ENCODE data around the gene KIRREL3.
A peak's percentile ranks its signal among the peaks of the same experiment; 100 is the strongest.

Gene KIRREL3

DNA sequence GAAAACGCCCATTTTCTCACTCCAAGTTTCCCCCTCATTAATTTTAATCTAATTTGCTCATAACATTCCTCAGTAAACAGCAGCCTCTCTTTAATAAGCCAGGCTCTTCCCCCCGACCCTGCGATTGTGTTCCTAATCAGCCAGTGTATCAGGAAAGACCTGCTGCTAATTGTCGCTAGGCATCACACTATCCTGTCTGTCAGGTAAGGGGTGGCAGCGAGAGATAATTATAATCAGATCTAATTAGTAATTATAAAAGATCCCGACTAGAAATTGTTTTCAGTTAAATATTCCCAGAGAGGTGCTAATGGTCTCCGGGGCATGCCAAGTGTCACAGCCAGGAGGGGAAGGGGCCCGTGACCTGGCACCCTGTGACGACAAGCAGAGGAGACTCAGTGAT lies 502.3 kb downstream of the KIRREL3 start:
- FAIRE-seq = no peak

DNA sequence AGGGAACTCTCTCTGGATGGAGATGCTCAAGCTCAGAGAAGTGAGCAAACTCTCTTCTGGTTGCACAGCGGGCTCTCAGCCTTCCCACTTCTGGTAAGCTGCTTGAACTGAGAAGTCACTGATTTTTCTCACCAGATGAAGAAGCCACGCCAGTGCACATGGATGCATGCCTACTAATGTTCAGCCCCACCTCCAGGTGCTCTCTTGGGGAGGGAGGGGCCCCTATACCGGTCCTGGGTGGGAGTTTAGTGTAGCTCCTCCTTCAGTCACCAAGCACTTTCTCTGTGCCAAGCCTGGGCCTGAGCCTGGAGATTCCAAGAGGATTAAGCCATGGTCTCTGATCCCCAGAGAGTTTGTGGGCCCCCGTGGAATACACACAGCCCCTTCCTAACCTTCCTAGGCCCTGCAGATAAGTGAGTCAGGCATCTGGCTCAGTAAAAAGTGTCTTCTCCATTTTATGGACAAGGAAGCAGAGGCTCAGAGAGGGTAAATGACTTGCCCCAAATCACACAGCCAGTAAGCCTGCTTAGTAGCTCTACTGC lies 502.9 kb downstream of the KIRREL3 start:
- FAIRE-seq = no peak

DNA sequence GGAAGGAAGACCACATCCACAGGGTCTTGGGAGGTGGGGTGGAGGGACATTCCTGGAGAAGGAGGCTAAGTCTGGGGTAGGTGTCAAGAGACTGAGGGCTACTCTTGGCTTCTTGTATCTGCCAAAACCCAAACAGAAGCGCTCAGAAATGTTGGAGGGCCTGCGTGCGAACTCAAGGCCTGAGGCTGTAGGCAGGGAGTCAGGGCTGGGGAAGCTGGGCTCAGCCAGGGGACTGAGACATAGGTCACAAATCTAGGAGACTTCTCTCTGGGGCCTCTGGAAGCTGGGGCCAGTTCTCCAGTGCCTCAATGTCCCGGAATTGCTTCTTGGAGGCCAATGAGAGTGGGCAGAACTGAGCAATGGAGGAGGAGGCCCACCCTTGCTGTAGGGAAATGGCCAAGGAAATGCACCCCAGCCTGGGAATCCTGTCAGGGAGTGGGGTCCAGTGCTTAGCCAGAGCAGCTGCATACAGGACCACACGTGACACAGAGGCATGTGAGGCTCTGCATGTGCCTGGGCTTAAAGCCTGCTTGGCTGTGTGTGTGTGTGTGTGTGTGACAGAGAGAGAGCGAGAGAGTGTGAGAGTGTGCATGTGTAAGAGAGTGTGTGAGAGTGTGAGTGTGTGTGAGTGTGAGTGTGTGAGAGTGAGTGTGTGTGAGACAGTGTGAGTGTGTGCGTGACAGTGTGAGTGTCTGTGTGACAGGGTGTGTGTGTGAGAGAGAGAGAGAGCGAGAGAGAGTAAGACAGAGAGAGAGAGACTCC lies 503.8 kb downstream of the KIRREL3 start:
- no peak for FAIRE-seq

DNA sequence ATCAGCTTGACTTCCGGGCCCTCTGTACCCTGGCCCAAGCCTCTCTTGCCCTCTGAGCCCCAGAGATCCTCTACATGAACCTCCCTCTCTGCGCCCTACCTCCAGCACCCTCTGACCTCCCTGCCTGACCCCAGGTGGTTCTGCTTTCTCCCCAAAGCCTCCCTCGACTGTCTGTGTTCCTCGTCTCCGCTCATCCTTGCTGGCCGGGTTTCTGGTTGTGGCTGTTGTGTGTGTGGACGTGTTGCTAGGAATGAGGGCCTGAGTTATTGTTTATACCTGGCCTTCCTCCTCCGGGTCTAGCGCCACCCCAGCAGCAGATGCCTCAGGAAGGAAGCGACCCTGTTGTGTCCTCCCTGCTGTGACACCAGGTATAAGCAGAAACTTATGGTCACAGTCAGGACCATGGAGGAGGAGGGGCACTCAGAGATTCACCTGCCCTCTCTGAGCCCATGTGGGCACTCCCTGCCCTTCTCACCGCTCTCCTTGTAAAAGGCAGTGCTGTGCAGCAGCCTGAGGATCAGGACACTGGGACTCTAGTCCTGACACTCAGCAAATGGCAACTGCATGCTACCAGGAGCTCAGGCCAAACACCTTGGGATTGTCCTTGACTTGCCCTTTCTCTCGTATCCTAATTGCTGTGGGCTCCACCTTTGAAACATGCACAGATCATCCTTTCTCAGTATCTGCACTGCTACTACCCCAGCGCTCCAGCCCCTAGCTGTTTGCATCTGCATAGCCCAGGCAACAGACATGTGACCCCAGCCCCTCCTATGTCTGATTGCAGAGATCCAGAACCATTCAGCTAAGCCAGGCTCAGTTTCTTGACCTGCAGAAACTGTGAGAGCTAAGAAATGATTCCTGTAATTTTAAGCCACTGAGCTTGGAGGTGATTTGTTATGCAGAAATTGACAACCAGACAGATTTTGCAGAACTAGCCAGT lies 505.0 kb downstream of the KIRREL3 start:
- no peak for FAIRE-seq

DNA sequence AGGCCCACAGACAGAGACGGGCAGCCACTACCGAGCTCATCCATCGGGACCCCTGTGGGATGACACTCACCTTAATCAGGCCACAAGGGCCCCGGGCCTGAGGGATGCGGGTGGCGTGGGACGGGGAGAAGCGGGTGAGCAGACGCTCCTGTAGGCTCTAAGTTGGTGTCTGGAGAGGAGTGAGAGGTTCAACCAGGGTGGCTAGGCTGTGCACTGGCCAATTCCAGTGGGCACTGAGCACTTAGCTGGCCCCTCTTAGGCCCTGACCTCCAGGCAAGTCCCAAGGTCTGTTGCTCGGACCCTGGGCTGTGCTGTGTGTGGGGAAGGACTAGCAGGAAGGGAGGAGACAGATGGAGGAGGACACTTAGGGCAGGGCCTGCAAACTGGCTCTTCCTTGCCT lies 505.7 kb downstream of the KIRREL3 start:
- no peak for FAIRE-seq

DNA sequence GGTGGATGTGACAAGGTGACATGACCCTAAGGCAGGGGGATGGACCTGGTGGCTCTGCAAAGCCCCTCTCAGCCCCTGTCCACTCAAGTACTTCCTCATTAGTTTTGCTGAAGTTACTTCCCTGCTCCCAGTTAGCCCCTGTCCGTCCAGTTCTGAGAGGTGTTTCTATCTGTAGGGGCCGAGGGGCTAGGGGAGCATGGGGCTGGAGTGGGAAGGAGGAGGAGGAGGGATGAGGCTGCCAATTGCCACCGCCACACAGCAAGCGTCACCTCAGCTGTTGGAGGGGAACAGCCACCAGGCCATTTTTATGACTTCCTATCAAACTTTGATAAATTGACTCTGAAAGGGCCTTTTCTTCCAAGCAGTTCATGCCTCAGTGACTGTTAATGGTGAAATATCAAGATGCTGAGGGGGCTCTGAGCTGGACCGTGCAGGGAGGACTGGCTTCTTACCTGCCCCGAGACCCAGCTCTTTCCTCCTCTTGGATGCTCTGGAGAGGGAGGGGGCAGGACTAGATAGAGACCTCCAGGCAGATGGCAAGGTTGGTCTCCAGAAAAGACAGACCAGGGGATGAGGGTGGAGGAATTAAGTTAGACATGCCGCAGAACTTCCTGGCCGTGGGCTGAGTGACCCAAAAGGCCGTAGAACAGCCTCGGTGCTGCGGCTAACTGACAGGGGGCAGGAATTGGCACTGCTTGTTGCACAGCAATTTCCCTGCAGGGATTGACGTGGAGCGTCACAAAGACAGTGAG lies 508.1 kb downstream of the KIRREL3 start:
- FAIRE-seq = no peak

DNA sequence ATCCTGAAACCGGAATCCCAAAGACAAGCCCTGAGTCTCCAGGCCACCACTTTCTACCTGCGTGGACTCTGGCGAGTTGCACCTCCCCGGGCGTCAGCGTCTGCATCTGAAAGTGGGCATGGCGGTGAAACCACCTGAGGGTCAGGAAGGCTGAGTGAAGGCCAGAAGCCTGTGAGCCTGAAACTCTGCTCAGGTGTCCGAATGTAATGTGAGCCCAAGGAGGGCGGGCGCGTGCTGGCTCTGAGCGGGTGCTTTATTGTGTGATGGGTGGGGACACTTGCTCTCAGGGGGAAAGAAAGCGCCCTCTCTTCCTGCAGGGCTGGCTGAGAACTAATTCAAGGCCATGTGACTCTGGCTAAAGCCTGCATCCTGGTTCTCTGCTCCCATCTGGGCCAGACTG lies 509.5 kb downstream of the KIRREL3 start:
- FAIRE-seq = no peak

DNA sequence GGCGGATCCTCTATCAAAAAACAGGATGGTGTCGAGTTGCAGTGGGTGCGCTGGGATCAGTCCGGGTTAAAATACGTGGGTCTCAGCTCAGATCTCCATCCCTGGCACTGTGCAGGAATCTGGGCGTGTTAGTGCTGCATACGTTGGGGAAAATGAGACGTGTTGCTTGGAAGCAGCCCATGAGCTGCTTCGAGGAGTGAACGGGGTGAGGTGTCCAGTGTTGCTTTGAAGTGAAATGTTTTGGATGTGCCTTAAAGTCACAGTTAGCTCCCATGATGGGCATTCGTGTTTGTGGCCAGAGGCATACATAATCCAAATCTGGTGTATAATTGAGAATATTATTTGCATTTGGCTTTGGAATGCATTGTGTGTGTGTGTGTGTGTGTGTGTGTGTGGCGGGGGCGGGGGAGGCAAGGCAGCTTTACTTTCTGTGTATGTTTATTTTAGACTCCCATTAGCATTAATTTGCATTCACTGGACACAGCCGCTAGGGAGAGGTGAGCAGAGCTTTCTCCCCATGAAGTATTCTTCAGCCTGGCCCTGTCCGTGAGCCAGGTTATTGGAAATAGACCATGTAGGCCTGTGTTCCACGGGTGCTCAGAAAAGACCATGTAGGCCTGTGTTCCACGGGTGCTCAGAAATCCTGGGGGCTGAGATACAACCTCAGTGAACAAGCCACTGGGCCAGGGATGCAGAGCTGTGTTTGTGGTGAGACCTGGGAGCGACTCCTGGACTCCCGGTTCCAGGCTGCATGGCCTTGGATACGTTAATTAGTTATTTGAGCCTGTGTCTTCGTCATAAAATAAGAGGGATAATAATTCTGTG lies 510.5 kb downstream of the KIRREL3 start:
- FAIRE-seq = no peak

DNA sequence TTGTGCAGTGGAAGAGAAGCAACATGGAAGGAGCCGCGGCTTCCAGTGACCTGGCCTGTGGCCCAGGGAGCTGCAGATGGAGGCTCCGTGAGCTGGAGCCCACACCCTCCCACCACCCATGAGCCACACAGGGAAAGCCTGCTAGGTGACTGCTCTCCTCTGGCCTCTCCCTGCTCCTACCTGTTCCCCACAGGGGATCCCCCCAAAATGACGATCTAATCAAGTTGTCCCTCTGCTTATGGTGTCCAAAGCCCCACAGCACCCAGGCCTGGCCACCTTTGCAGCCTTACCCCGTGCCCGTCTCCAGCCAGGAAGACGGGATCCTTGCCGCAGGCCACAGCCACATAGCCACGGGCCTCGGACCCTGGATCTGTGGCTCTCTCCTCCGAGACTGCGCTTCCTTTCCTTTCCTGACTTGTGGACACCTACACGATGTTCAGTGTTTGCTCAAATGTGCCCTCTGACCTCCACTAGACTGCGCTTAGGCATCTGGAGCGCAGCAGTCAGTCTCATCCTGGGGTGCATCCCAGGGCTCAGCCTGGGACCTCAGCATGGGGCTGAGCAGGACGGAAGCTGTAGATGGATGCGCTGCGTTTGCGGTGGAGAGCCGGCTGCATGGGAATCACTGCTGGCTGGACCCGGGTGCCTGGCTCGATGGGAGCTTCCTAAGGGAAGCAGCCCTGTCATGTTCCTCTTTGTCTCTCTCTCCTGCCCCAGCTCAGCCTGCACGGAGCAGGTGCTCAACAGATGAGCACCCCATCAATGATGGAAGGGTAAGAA lies 511.8 kb downstream of the KIRREL3 start:
- no peak for FAIRE-seq

DNA sequence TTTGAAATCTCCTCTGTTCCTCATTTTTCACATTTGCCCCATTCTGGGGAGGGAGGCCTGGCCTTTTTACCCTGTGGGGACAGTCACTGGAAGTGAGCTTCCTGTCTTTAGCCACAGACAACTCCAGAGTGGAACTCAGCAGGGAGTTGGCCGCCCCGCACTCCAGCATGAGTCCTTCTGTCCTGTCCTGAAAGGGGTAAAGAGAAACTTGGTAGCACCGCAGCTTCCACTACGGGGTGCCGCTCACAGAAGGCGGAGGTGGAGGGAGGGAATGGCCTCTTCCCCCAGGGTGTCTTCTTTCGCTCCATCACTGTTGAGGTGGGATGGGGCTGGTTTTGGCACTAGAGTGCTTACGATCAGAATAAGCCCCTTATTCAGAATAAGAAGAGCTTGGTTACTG lies 512.9 kb downstream of the KIRREL3 start:
- FAIRE-seq = no peak

DNA sequence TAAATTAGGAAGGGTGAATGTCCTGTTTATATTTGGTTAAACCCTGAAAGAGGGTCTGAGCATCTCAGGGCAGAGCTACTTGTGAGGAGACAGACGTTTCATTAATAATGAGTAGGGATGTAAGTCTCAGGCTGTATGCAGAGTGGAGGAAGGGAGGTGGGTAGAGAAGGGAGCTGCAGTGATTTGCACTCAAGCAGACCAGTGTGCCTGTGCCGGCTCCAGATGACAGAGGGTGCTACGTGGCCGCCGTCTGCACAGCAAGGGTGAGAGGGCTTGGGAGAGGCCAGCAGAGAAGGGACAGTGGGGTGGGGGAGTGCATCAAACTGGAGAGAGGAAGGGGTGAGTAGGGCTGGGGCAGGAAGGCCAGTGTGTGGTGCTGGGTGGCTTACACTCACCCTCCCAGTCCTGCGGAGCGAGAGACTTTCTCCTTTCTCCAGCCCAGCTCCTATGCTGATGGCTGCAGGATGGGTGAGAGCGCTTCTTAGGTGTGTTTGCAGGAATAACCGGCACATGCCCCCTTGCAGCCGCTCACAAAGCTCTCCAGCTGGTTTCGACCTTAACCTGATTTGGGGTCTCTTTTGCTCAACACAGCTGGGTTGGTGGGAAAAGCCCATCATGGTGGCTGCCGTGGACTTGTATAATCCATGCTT lies 514.5 kb downstream of the KIRREL3 start:
- no peak for FAIRE-seq

DNA sequence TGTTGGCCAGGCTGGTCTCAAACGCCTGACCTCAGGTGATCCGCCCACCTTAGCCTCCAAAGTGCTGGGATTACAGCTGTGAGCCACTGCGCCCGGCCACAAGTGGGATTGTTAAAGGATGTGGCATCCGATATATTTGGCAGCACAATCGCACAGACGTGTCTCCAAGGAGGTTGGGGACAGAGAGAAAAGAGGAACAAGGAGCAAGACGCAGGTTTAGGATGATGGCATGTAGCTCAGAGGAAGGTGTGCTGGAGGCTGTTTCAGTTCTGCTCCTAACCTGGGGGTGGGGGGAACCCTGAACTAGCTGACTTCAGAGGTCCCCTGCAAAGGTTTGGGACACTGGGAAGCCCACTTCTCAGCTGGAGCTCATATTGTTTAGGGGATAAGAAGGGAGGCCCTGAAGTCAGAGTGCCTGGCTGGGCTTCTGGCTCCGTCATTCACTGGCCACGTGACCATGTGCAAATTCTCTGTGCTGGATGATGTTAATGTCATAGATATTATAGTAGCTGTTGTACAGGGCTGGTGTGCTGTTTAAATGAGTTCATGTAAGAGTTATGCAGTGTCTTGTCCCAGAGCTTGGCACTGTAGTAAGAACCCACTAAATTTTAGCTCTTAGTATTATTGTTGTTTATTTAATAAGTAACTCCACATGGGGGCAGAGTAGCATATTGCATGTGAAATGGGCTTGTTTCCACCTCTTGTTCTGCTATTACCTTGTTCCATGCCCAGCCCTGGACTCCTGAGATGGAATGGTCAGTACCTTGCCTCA lies 515.4 kb downstream of the KIRREL3 start:
- FAIRE-seq = no peak

DNA sequence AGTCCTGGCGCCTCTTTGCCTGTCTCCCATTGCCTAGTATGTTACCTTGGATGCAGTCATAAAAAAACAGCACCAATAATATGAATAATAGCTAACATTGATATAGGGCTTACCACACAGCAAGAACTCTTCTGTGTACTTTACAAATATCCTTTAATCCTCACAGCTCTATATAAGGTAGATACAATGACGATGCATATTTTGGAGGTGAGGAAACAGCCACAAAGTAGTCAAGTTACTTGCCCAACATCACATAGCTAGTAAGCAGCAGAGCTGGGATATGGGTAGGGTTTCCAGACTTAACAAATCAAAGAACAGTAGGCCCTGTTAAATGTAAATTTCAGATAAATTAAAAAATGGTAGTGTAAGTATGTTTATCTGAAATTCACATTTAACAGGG lies 516.3 kb downstream of the KIRREL3 start:
- no peak for FAIRE-seq

DNA sequence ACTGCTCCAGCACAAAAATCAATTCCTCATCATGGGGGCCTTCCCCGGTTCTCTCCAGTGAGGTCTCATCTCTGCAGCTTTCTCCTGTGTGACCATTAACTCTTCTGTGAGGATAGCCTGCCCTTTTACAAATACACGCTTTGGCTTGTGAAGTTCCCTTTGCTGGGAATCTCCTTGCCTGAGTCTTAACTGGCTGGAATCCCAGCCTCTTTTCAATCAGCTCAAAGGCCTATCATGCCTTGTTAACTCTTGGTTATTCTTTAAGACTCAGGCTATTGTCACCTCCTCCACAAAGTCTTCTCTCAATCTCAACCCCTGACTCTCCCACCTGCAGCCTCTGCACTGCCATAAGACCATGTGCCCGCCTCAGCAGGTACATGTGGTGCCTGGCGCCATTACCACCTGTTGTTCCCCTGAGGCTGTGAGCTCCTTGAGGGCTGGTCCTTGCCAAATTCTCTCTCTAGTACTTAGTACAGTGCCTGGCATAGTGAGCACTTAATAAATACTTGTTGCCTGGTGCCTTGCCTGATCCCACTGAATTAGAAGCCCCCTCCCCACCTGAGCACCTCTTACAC lies 516.9 kb downstream of the KIRREL3 start:
- no peak for FAIRE-seq

DNA sequence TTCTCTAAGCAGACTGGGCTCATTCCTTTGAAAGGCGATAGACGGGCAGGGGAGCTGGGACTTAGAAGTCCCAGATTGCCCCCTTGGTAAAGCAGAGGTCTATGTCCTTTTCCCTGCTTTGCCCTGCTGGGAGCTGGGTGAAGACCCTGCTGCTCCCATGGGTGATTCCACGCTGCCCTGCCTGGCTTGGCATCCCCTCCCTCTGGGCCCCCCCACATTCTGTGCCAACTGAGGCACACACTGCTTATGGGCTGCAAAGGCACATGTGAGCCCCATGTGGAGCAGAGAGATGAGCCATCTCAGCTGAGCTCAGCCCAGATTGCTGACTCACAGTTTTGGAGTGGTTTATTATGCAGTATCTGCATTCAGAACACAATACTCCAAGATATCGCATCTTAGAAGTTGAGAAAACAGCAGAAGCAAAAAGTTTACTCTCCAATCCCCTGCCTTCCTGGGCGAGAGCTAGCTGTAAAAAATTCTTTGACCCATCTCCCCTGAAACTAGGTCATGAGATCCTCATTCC lies 517.9 kb downstream of the KIRREL3 start:
- no peak for FAIRE-seq

DNA sequence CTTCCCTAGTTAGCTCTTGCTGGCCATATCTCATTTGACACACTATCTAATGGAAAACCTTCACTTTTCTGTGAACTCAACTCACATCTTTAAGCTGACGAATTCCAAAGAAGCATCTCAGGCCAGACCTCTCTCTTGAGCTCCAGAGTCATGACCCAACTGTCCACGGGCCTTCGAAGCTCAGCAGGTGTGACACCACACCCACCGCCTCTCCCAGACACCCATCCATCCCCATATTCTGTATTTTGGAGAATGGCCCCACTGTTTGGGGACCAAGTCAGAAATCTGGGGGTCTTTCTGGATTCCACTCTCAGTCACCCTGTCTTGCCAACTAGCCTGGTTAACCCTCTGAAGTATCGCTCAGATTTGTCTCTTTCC lies 519.3 kb downstream of the KIRREL3 start:
- no peak for FAIRE-seq

DNA sequence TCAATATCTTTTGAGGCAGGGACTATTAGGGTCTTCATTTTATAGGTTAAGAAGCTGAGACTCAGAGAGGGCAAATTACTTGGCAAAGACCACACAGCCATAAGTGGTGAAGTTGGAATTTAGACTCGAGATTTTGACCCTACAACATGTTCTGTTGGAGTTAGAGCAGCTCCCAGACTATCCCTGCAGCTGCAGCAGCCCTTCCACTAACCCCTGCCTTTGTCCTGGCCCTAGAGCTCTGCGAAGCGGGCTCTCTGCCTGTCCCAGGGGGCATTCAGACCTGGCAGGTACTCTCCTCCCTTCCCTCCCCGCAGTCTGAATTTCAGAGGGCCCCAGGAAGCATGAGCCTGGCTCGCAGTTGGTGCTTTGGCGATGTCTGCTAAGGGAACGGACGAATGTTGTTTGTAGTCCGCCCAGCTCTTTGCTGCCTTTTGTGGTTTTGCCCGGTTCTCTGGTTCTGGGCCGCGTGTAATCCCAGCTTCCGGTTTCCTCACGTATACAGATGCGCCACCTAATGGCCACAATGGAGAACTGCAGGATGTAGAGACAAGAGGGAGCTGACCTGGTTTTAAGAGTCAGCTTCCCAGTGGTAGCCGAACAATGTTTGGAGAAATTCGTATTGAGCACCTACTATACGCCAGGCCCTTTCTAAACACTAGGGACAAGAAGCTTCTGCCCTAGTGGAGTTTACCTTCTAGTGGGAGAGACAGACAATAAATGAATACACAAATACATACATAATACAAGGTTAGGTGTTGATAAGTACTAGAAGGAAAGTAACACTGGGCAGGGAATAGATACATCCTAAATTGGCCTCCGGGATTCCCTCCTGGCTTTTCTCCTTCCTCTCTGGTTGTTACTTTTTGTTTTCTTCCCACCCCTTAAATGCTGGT lies 519.9 kb downstream of the KIRREL3 start:
- FAIRE-seq = peak; percentile 68

DNA sequence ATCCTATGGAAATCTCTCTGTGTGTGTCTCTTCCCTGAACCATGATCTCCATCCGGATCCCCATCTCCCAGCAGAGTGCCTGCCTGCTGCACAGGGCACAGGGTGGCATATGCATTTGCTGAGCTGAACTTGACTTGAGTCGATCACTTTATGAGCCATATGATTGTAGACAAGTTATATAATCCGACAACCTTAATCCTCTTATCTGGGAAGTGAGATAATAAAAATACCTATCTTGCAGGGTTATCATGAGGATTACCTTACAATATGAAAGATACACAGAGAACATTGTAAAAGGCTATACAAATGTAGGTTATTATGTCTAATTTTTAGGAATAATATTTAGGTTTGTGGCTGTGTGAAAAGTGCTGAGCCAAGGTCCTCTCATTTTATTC lies 520.6 kb downstream of the KIRREL3 start:
- no peak for FAIRE-seq
